ENCODE data around the gene NHERF2.

Gene NHERF2

GRCh38 chr16:2040787-2041522 lies 14.3 kb downstream of the NHERF2 start:
- DNase-seq (ENCODE audit: low read depth in 2 of 2) = no peak

GRCh38 chr16:2042171-2042985 lies 15.7 kb downstream of the NHERF2 start:
- no peak for DNase-seq (ENCODE audit: low read depth in 2 of 2)

- no peak for DNase-seq (ENCODE audit: low read depth in 2 of 2)
Measured at GRCh38 chr16:2042986-2043666, 16.4 kb downstream of the NHERF2 start.

GRCh38 chr16:2043667-2044451 lies 17.2 kb downstream of the NHERF2 start:
- no peak for DNase-seq (ENCODE audit: low read depth in 2 of 2)

- DNase-seq (ENCODE audit: low read depth in 2 of 2) = no peak
Measured at GRCh38 chr16:2044541-2044940, 17.8 kb downstream of the NHERF2 start.

- no peak for DNase-seq (ENCODE audit: low read depth in 2 of 2)
Measured at GRCh38 chr16:2045965-2046892, 19.5 kb downstream of the NHERF2 start.

- no peak for DNase-seq (ENCODE audit: low read depth in 2 of 2)
Measured at GRCh38 chr16:2046893-2047329, 20.2 kb downstream of the NHERF2 start.

GRCh38 chr16:2047330-2048115 lies 20.8 kb downstream of the NHERF2 start, which contains the start of the genes NTHL1 and TSC2:
Gene NTHL1 (minus strand): TSS chr16:2047834. CDS start chr16:2047823, 11 bp downstream.
Gene TSC2 (plus strand): TSS chr16:2047985. CDS start chr16:2048616, 631 bp downstream.
- DNase-seq (ENCODE audit: low read depth in 2 of 2) = peak; percentile 85 to 87

- DNase-seq (ENCODE audit: low read depth in 2 of 2) = no peak
Measured at GRCh38 chr16:2048116-2048543, 21.4 kb downstream of the NHERF2 start.

GRCh38 chr16:2053211-2053610 lies 26.5 kb downstream of the NHERF2 start:
- DNase-seq (ENCODE audit: low read depth in 2 of 2) = no peak

GRCh38 chr16:2053897-2054296 lies 27.2 kb downstream of the NHERF2 start:
- no peak for DNase-seq (ENCODE audit: low read depth in 2 of 2)

- no peak for DNase-seq (ENCODE audit: low read depth in 2 of 2)
Measured at GRCh38 chr16:2054543-2055245, 28.0 kb downstream of the NHERF2 start.

GRCh38 chr16:2056077-2056476 lies 29.4 kb downstream of the NHERF2 start:
- DNase-seq (ENCODE audit: low read depth in 2 of 2) = no peak

GRCh38 chr16:2056681-2057407 lies 30.1 kb downstream of the NHERF2 start:
- no peak for DNase-seq (ENCODE audit: low read depth in 2 of 2)

- DNase-seq (ENCODE audit: low read depth in 2 of 2) = no peak
Measured at GRCh38 chr16:2057438-2057837, 30.7 kb downstream of the NHERF2 start.

GRCh38 chr16:2058420-2058819 lies 31.7 kb downstream of the NHERF2 start:
- DNase-seq (ENCODE audit: low read depth in 2 of 2) = no peak

GRCh38 chr16:2058872-2059271 lies 32.2 kb downstream of the NHERF2 start:
- no peak for DNase-seq (ENCODE audit: low read depth in 2 of 2)

GRCh38 chr16:2060346-2060745 lies 33.6 kb downstream of the NHERF2 start:
- DNase-seq (ENCODE audit: low read depth in 2 of 2) = no peak

Data from stimulated activated CD8-positive, alpha-beta memory T cell treated with anti-CD3 and anti-CD28 coated beads, Interleukin-15, amount 100 ng/mL, for 4 hours (primary cell).